GM12872 (cell line): Measurements from ENCODE around the gene SLC34A1.
A peak's percentile ranks its signal among the peaks of the same experiment; 100 is the strongest.

Experiments
- TF ChIP-seq, protein P1 (sequence below): IDR thresholded peaks from 3 replicates; pipeline ENCODE4 v1.5.1; 2011; ENCODE audit warnings: low read depth, mild to moderate bottlenecking, low read length, moderate library complexity; ENCODE audit not compliant: insufficient read depth

SLC34A1 gene

GRCh38 chr5:177390363-177391300 is 6.4 kb downstream of the SLC34A1 start:
- TF ChIP-seq, protein P1, sequence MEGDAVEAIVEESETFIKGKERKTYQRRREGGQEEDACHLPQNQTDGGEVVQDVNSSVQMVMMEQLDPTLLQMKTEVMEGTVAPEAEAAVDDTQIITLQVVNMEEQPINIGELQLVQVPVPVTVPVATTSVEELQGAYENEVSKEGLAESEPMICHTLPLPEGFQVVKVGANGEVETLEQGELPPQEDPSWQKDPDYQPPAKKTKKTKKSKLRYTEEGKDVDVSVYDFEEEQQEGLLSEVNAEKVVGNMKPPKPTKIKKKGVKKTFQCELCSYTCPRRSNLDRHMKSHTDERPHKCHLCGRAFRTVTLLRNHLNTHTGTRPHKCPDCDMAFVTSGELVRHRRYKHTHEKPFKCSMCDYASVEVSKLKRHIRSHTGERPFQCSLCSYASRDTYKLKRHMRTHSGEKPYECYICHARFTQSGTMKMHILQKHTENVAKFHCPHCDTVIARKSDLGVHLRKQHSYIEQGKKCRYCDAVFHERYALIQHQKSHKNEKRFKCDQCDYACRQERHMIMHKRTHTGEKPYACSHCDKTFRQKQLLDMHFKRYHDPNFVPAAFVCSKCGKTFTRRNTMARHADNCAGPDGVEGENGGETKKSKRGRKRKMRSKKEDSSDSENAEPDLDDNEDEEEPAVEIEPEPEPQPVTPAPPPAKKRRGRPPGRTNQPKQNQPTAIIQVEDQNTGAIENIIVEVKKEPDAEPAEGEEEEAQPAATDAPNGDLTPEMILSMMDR: peak; percentile 99

- TF ChIP-seq, protein P1: no peak
These were observed 8.5 kb downstream of the SLC34A1 start for GRCh38 chr5:177392765-177393164.

- TF ChIP-seq, protein P1: no peak
These were observed 9.1 kb downstream of the SLC34A1 start for GRCh38 chr5:177393206-177393765.

DNA sequence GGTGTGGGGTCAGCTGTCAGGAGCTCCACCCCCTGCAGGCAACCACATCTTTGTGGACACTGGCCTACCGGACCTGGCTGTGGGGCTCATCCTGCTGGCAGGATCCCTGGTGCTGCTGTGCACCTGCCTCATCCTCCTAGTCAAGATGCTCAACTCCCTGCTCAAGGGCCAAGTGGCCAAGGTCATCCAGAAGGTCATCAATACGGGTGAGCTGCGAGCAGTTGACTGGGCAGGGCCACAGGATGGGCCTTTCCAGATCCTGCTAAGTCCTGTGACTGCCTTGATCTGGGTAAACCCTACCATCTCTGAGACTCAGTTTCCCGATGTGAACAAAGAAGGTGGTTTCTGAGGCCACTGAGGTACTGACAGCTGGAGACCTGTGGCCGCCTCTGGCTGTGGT is 9.8 kb downstream of the SLC34A1 start:
- TF ChIP-seq, protein P1: no peak

GRCh38 chr5:177396078-177396477 is 11.8 kb downstream of the SLC34A1 start:
- TF ChIP-seq, protein P1: no peak

DNA sequence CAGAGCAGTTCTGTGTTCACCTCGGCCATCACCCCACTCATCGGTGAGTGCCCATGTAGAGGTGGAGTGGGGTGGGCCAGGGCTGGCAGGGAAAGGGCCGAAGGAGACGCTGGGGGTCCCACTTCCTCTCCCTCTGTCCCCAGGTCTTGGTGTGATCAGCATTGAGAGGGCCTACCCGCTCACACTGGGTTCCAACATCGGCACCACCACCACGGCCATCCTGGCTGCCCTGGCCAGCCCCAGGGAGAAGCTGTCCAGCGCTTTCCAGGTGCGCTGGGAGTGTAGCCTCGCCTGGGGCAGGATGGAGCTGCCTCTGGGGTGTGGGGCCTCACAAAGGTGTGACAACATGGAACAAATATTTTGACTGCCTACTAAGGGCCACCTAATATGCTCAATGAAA is 12.6 kb downstream of the SLC34A1 start:
- TF ChIP-seq, protein P1: no peak

- TF ChIP-seq, protein P1: no peak
These were observed 13.7 kb downstream of the SLC34A1 start for GRCh38 chr5:177397875-177398390.
